Skin epidermis (tissue), 12 donors: ENCODE data around the gene TMEM169.

ENCODE experiments used
- H3K27ac ChIP-seq, 21 experiments: fragments of 200-600 bp; sonication (generic) in 11 of 21; one replicate each; pipeline ENCODE4 v1.5.0; 2020; ENCODE audit warnings: mild to moderate bottlenecking in 3 of 21, inconsistent platforms in 2 of 21, moderate library complexity in 2 of 21
- H3K4me3 ChIP-seq, 7 experiments: fragments of 200-600 bp; sonication (generic) in 2 of 7; one replicate each; pipeline ENCODE4 v1.5.0; 2020; ENCODE audit warnings: inconsistent platforms in 2 of 7, mild to moderate bottlenecking in 2 of 7, moderate library complexity in 1 of 7

The TMEM169 gene

GRCh38 chr2:216098421-216099334, 17.0 kb downstream of the TMEM169 start:
- H3K27ac ChIP-seq = no peak overlapping the region

GRCh38 chr2:216101109-216101508, 19.4 kb downstream of the TMEM169 start:
- Histone ChIP-seq H3K4me3 (no peak overlapping the region), H3K27ac (no peak overlapping the region)

More at GRCh38 chr2:216098421-216099334, 17.0 kb downstream of the TMEM169 start:
- no peak overlapping the region for H3K4me3 ChIP-seq

DNA sequence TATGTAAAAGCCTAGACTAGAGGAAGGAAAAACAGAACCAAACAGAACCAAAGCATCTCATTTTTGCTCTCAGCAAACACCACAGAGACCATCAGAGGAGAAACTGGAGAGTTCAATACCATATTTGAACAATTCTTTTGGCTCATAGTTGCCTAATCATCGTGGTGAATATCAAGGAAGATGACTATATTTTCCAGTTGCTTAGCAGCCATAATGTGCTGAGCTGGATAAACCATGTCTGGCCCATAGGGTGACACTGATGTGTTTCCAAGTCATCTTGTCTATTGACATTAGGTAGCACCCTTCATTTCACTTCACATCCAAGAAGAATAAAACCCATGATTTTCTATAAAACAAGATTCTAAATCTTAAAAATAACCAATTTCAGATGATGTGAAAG, 21.5 kb downstream of the TMEM169 start:
- Histone ChIP-seq H3K4me3 (no peak overlapping the region), H3K27ac (no peak overlapping the region)

DNA sequence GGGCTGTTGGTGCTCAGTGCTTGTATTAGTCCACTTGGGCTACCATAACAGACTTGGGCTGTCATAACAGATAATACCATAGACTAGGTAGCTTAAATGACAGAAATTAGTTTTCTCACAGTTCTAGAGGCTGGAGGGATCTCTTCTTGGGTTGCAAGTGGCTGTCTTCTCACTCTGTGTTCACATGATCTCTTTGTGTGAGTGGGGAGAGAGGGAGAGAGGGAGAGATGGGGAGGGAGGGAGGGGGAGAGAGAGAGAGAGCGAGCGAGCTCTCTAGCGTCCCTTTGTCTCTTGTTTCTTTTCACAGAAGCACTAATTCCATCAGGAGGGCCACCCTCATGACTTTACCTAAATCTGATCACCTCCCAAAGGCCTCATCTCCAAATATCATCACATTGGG, 23.0 kb downstream of the TMEM169 start:
- Histone ChIP-seq H3K4me3 (no peak overlapping the region), H3K27ac (no peak overlapping the region)

DNA sequence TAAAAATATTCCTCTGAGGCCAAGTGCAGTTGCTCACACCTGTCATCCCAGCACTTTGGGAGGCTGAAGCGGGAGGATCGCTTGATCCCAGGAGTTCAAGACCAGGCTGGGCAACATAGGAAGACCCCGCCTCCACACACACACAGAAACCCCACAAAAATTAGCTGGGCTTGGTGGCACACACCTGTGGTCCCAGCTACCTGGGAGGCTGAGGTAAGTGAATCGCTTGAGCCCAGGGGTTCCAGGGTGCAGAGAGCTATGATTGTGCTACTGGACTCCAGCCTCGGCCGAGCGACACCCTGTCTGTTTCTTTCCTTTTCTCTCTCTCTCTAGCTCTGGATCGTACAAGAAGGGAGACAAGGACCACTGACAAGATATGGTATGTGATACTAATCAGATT, 25.6 kb downstream of the TMEM169 start:
- Histone ChIP-seq H3K4me3 (no peak overlapping the region), H3K27ac (peak overlapping the region in 2 of 21 experiments; percentile 43)

- Histone ChIP-seq H3K4me3 (no peak overlapping the region), H3K27ac (peak overlapping the region in 2 of 21 experiments; percentile 43)
These were observed 26.0 kb downstream of the TMEM169 start for GRCh38 chr2:216107760-216108159.

GRCh38 chr2:216108310-216108966, 26.7 kb downstream of the TMEM169 start:
- peak overlapping the region in 18 of 21 experiments; percentile 10 to 97 (median 89) for H3K27ac ChIP-seq
- peak overlapping the region; percentile 46 to 99 (median 83) for H3K4me3 ChIP-seq

- Histone ChIP-seq H3K27ac (peak within 1 kb of the TSS; percentile 50 to 98 (median 93)), H3K4me3 (peak within 1 kb of the TSS; percentile 46 to 99 (median 83))
These were observed 27.5 kb downstream of the TMEM169 start, which contains the start of gene XRCC5 for GRCh38 chr2:216108967-216109921. TSS of gene XRCC5 (plus strand) at chr2:216109348. CDS start at chr2:216109437, 89 bp downstream.

DNA sequence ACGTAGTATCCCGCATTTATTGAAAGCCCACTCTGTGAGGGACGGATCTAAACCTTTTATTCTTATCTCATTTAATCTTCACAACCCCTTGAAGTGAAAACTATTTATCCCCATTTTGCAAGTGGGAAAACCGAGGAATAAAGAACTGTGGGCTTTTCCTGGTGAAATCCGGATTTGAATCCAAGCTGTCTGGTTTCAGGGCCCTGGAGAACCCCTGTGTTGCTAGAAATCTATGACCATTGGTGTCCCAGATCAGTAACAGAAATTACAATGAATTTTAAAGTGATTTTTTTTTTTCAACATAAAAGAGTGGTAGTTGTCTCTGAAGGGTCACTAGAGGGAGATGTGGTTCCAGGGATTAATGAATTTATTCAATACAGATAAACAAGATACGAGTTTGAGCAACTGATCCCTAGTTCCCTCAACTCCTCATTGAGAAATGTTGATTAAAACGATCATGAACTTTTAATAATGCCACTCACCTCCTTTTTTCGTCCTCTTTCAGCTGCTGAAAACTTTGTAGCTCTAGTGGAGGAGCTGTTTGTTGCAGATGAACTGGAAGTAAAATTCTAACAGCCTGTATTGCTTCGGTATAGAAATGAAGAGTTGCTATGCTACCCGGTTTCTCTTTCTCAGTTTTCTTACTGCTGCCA, 28.4 kb downstream of the TMEM169 start:
- Histone ChIP-seq H3K27ac (peak overlapping the region in 20 of 21 experiments; percentile 78 to 98 (median 94)), H3K4me3 (peak overlapping the region; percentile 46 to 99 (median 83))

DNA sequence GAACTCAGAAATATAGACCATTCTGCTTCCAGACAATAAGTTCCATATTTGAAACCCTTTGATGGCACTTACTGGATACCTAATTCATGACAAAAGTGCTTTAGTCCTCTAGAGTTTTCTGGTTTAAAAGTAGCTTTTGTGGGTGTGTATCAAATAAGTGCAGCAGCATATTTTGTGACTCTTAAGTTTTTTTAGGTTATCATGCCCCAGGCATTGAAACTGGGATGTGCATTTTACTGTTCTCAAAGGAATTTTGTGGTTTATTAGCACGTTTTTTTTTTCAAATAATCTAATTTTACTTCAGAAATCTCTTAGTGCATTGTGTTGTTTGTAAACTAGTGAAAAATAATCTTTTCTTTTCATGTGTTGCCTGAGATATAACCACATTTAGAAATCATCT, 28.9 kb downstream of the TMEM169 start:
- H3K4me3 ChIP-seq = peak overlapping the region in 5 of 7 experiments; percentile 74 to 99 (median 84)
- peak overlapping the region in 14 of 21 experiments; percentile 7 to 98 (median 92) for H3K27ac ChIP-seq

- Histone ChIP-seq H3K4me3 (peak overlapping the region in 1 of 7 experiments; percentile 74), H3K27ac (peak overlapping the region in 3 of 21 experiments; percentile 7 to 98 (median 95))
These were observed 29.4 kb downstream of the TMEM169 start for GRCh38 chr2:216111122-216111521.

GRCh38 chr2:216112926-216113325, 31.2 kb downstream of the TMEM169 start:
- Histone ChIP-seq H3K4me3 (no peak overlapping the region), H3K27ac (no peak overlapping the region)

DNA sequence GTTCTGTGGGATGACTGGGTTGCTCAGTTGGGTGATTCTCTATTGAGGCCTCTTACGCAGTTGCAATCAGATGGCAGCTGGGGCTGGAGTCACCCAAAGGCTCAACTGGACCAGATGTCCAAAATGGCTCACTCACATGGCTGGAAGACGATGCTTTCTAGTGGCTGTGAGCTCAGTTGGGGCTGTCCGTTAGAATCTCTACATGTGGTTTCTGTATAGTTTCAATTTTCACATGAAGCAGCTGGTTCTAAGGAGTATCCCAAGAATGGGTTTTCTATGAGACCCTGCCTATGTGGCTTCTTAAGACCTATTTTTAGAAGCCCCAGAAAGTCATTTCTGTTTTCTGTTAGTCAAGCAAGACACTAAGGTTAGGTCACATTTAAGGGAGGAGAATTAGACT, 31.9 kb downstream of the TMEM169 start:
- no peak overlapping the region for H3K4me3 ChIP-seq
- H3K27ac ChIP-seq = peak overlapping the region in 2 of 21 experiments; percentile 3 to 55

DNA sequence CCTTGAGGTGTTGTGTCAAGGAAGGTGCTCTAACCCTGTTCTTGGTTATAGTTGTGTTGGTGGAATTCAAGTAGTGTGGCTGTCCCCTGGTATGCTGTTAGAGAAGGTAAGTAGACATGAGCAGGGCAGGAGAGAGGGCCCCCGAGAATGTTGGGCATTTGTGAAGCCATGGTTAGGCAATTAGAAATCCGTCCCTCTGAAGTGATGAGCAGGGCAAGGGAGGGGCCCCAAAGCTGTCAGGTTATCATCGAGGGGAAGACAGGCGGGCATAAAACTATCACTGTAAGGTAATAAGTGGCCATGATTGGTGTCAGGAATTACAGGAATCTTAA, 32.6 kb downstream of the TMEM169 start:
- Histone ChIP-seq H3K27ac (peak overlapping the region in 5 of 21 experiments; percentile 3 to 90 (median 42)), H3K4me3 (no peak overlapping the region)

DNA sequence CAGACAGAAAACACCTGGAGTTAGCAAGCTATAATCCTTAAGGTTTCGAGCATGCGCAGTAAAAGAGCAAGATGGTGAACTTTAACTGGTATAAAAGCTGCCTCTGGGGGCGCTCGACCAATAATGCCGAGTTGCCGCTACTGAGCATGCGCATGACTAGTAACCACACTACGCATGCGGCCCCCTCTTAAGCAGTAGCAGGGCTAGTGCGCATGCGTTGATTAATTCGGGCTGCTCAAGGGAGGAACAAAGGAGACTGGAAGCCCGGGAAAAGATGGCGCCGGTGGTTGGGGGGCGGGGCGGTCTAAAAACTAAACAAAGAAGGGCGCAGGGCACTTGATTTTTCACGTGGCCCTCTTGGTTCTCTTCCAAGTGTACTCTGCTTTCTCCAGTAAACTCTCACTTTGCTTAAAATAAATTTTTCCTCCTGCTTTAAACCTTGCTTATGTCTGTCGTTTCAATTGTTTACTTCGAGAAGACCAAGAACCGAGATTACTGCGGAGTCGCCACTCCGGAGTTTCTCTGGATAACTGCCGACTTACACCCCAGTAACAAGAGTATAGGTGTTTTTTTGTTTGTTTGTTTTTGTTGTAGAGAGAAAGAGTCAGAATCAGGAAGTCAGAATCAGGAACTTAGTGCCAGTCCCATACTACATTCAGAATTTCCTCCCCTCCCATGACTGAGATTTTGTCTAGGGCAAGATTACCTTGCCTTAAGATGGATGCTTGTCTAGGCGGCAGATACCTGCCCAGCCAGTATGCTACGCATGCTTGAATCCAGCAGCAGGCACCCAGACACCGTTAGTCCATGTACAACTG, 33.2 kb downstream of the TMEM169 start:
- Histone ChIP-seq H3K27ac (peak overlapping the region in 20 of 21 experiments; percentile 63 to 95 (median 88)), H3K4me3 (peak overlapping the region; percentile 38 to 51 (median 43))

- peak overlapping the region in 1 of 21 experiments; percentile 44 for H3K27ac ChIP-seq
- no peak overlapping the region for H3K4me3 ChIP-seq
These were observed 34.7 kb downstream of the TMEM169 start for GRCh38 chr2:216116418-216116817.

DNA sequence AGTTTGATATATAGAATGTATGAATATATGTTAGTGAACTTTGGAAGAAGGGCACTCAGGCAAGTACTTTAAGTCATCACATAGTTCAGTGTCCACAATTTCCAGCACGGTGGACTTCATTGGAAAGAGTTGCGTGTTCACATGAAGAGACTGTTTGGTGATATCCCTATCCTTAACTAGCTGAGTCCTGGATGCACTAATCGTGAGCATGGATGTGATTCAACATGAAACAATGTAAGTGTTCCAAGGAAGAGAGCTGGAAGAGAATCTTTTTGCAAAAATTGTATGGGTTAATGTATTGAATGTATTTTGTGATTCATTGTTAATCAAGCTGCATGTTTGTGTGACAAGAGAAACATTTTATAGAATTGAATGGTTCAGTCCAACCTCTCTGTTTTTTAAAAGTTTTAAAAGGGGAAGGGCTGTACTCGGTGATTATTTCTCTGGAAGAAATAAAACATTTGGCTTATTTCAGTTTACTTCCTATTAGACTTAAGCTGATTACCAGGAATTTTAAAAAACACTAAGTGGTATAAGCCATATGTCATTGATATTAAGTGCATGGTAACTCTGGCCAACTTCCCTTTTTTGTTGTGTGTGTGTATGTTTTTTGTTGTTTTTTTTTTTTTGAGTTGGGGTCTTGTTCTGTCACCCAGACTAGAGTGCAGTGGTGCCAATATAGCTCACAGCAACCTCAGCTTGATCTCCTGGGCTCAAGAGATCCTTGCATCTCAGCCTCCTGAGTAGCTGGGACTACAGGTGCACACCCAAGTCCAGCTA, 36.0 kb downstream of the TMEM169 start:
- Histone ChIP-seq H3K27ac (peak overlapping the region in 1 of 21 experiments; percentile 54), H3K4me3 (no peak overlapping the region)
